Measurements from ENCODE around the gene KRTCAP2. TPM values are rescaled to one million over a fixed set of nuclear protein-coding genes. Genes with fewer than 3 reads are reported as not detected.

Gene KRTCAP2
- polyA plus RNA-seq, 1 donor (not counting 4 experiments of a cell fraction or from before 2014, with no cell fraction given), result 127 TPM

DNA sequence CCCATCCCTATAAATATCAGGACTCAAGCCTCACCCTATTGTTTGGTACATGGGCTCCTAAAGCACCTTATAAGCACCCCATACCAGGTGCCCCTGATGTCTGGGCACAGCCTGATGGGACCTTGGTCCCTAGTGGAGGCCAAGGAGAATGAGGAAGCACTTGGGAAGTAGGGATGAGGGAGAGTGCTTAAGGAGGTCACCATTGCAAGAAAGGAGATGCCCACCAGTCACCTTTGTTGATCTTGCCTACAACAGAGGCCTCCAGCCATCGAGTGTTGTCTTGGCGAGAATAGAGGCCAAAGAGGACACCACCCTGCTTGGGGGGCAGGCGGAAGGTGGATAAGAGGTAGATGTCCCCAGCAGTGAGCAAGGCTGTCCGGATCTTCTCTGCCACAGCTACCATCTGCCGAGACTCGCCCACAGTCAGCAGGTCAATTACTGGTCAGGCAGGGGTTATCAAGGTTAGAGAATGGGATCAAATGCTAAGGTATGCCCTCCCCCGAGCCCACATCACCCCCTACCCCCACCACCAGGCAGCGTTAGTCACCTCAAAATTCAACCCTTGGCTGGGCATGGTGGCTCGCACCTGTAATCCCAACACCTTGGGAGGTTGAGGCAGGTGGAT lies 33.0 kb upstream of the KRTCAP2 start:
- Histone ChIP-seq H3K4me3 (ENCODE audit: control insufficient read depth in 2 of 3, extremely low read depth in 1 of 3, insufficient read depth in 2 of 3, low read depth in 1 of 3, low read length in 3 of 3) (no peak overlapping the region), H3K9me3 (ENCODE audit: control insufficient read depth, low read depth, low read length) (no peaks in the 10 kb centered on the region), H2AFZ (ENCODE audit: control insufficient read depth, low read length) (no peak overlapping the region), H3K27me3 (ENCODE audit: control insufficient read depth, extremely low read depth, insufficient read depth, low read length) (no peaks in the 10 kb centered on the region), H3K9ac (ENCODE audit: control insufficient read depth, extremely low read depth, insufficient read depth, low read length) (no peak overlapping the region), H3K4me2 (ENCODE audit: control insufficient read depth, extremely low read depth, insufficient read depth, low read depth, low read length) (no peak overlapping the region), H3K4me1 (ENCODE audit: control insufficient read depth, extremely low read depth, insufficient read depth, low read length) (peaks cover 22% of the 10 kb centered on the region), H3K79me2 (ENCODE audit: control insufficient read depth, insufficient read depth, low read length) (peaks cover 12% of the 10 kb centered on the region), H3K9me1 (ENCODE audit: control insufficient read depth, extremely low read depth, insufficient read depth, low read length) (no peaks in the 10 kb centered on the region), H3K36me3 (ENCODE audit: control insufficient read depth in 2 of 2, extremely low read depth in 1 of 2, insufficient read depth in 2 of 2, low read length in 2 of 2) (peaks cover 3 to 9% of the 10 kb centered on the region in 2 experiments), H3K27ac (ENCODE audit: control insufficient read depth, insufficient read depth, low read length) (no peak overlapping the region), H4K20me1 (ENCODE audit: control insufficient read depth, extremely low read depth, insufficient read depth, low read length) (no peaks in the 10 kb centered on the region)
- dilution Hi-C loops (cut with MboI; ENCODE audit: extremely low pct_ligation_motif_present, low sequenced_read_pairs), result no loop called here
- no peak for FAIRE-seq
- TF ChIP-seq EZH2 (IDR thresholded peaks at IDR 0.05; ENCODE audit: low read length), result no peak
- no peak for TF ChIP-seq CTCF (optimal IDR thresholded peaks at IDR 0.05 in 1 of 3, IDR thresholded peaks at IDR 0.05 in 1 of 3, conservative IDR thresholded peaks at IDR 0.05 in 1 of 3; ENCODE audit: extremely low read depth in 1 of 3, insufficient read depth in 2 of 3, low read length in 3 of 3)
- no peak for DNase-seq (ENCODE audit: low read depth, low spot score)

GRCh38 chr1:155205035-155205434 lies 31.9 kb upstream of the KRTCAP2 start:
- Histone ChIP-seq H3K4me3 (ENCODE audit: control insufficient read depth in 2 of 3, extremely low read depth in 1 of 3, insufficient read depth in 2 of 3, low read depth in 1 of 3, low read length in 3 of 3) (no peak overlapping the region), H3K79me2 (ENCODE audit: control insufficient read depth, insufficient read depth, low read length) (peaks cover 9% of the 10 kb centered on the region), H4K20me1 (ENCODE audit: control insufficient read depth, extremely low read depth, insufficient read depth, low read length) (no peaks in the 10 kb centered on the region), H2AFZ (ENCODE audit: control insufficient read depth, low read length) (no peak overlapping the region), H3K9me3 (ENCODE audit: control insufficient read depth, low read depth, low read length) (no peaks in the 10 kb centered on the region), H3K4me2 (ENCODE audit: control insufficient read depth, extremely low read depth, insufficient read depth, low read depth, low read length) (no peak overlapping the region), H3K4me1 (ENCODE audit: control insufficient read depth, extremely low read depth, insufficient read depth, low read length) (peaks cover 17% of the 10 kb centered on the region), H3K9me1 (ENCODE audit: control insufficient read depth, extremely low read depth, insufficient read depth, low read length) (no peaks in the 10 kb centered on the region), H3K9ac (ENCODE audit: control insufficient read depth, extremely low read depth, insufficient read depth, low read length) (no peak overlapping the region), H3K27ac (ENCODE audit: control insufficient read depth, insufficient read depth, low read length) (no peak overlapping the region), H3K27me3 (ENCODE audit: control insufficient read depth, extremely low read depth, insufficient read depth, low read length) (no peaks in the 10 kb centered on the region), H3K36me3 (ENCODE audit: control insufficient read depth in 2 of 2, extremely low read depth in 1 of 2, insufficient read depth in 2 of 2, low read length in 2 of 2) (peaks cover 3 to 4% of the 10 kb centered on the region in 2 experiments)
- dilution Hi-C loops (cut with MboI; ENCODE audit: extremely low pct_ligation_motif_present, low sequenced_read_pairs), result no loop called here
- FAIRE-seq, result no peak
- TF ChIP-seq EZH2 (IDR thresholded peaks at IDR 0.05; ENCODE audit: low read length) (no peak), CTCF (optimal IDR thresholded peaks at IDR 0.05 in 1 of 3, IDR thresholded peaks at IDR 0.05 in 1 of 3, conservative IDR thresholded peaks at IDR 0.05 in 1 of 3; ENCODE audit: extremely low read depth in 1 of 3, insufficient read depth in 2 of 3, low read length in 3 of 3) (no peak)
- DNase-seq (ENCODE audit: low read depth, low spot score), result no peak

All from keratinocyte (primary cell).